ENCODE measurements around the gene PARP6.

GRCh38 chr15:72201391-72201921, 70.9 kb downstream of the PARP6 start:
- no peak for TF ChIP-seq CTCF (IDR thresholded peaks at IDR 0.05)
- no peak for TF ChIP-seq POLR2A (IDR thresholded peaks at IDR 0.05)
- no peak for TF ChIP-seq POLR2AphosphoS5 (IDR thresholded peaks at IDR 0.05)

Measured in breast epithelium (tissue), 3 donors.